ENCODE measurements around the gene PTPN6. TPM values are rescaled to one million over a fixed set of nuclear protein-coding genes. Genes with fewer than 3 reads are reported as not detected.

PTPN6 gene
- total RNA-seq, 1 donor from 2014 or later = 6.0 TPM

DNA sequence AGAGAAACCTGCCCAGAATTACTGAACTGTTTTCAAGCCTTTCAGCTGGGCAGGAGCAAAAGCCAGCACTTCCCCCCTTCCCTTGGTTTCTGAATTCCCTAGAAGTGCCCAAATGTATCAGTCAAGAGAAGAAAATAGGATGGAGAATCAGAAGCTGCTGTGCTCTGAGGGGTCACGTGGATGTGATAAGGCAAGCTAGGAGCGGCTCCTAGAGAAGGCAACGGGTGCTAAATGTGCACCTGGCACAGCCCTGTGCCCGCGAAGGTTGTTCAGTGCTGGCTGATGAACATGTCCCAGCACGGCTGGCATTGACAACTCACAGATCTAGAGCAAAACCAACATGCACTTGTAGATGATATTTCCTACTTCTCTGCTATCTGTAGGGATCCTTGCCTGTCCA lies 27.9 kb downstream of the PTPN6 start:
- DNase-seq (ENCODE audit: low spot score) = no peak
- H3K9me3 Mint-ChIP-seq = no peaks in the 10 kb centered on the region
- TF ChIP-seq EZH2phosphoT487 (IDR thresholded peaks at IDR 0.05) (no peak), EZH2 (IDR thresholded peaks at IDR 0.05) (no peak)
- H3K36me3 Mint-ChIP-seq = peaks cover 17% of the 10 kb centered on the region
- Histone ChIP-seq H4K20me1 (ENCODE audit: low read depth) (no peaks in the 10 kb centered on the region), H3K4me1 (no peaks in the 10 kb centered on the region), H3K36me3 (no peaks in the 10 kb centered on the region), H3K27me3 (no peaks in the 10 kb centered on the region), H2AFZ (replicated peaks) (no peak overlapping the region), H3F3A (ENCODE audit: low read depth) (peaks cover 12% of the 10 kb centered on the region), H3K9ac (no peak overlapping the region), H3K79me2 (ENCODE audit: low read depth) (no peaks in the 10 kb centered on the region), H3K9me3 (ENCODE audit: low read depth) (no peaks in the 10 kb centered on the region), H3K27ac (no peak overlapping the region), H3K4me3 (no peak overlapping the region), H3K4me2 (no peak overlapping the region)
- H3K27me3 Mint-ChIP-seq (ENCODE audit: insufficient read depth, low read depth) = peaks cover 6% of the 10 kb centered on the region
- H3K27ac Mint-ChIP-seq = no peak overlapping the region
- H3K4me3 Mint-ChIP-seq = no peak overlapping the region
- no peaks in the 10 kb centered on the region for H3K4me1 Mint-ChIP-seq

DNA sequence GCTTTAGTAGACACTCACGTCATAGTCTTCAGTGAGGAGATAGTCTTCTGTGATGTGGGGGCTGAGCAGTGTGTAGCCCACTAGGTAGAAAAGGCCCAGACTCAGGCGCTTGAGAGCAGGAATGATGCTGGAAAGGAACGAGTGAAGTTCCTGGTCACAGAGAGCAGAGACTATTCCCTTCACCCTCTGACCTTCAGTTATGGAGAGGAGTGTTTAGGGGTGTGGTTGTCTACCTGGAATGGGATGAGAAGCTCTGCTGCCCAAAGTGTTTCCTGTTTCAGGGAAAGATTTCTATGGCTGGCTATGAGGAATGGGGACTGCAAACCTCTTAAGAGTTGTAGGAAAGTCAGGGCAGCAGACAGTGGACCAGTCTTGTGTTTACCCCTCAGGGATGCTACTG lies 28.3 kb downstream of the PTPN6 start:
- Histone ChIP-seq H3K9me3 (ENCODE audit: low read depth) (no peaks in the 10 kb centered on the region), H3F3A (ENCODE audit: low read depth) (peaks cover 12% of the 10 kb centered on the region), H3K79me2 (ENCODE audit: low read depth) (no peaks in the 10 kb centered on the region), H4K20me1 (ENCODE audit: low read depth) (no peaks in the 10 kb centered on the region), H3K4me3 (no peak overlapping the region), H3K36me3 (no peaks in the 10 kb centered on the region), H2AFZ (replicated peaks) (no peak overlapping the region), H3K9ac (no peak overlapping the region), H3K4me1 (no peaks in the 10 kb centered on the region), H3K27me3 (no peaks in the 10 kb centered on the region), H3K27ac (no peak overlapping the region), H3K4me2 (no peak overlapping the region)
- Mint-ChIP-seq H3K4me3 (no peak overlapping the region), H3K27ac (no peak overlapping the region), H3K36me3 (peaks cover 15% of the 10 kb centered on the region), H3K4me1 (no peaks in the 10 kb centered on the region), H3K27me3 (ENCODE audit: insufficient read depth, low read depth) (peaks cover 5% of the 10 kb centered on the region), H3K9me3 (no peaks in the 10 kb centered on the region)
- no peak for DNase-seq (ENCODE audit: low spot score)
- TF ChIP-seq EZH2 (IDR thresholded peaks at IDR 0.05) = no peak
- TF ChIP-seq, protein P1, sequence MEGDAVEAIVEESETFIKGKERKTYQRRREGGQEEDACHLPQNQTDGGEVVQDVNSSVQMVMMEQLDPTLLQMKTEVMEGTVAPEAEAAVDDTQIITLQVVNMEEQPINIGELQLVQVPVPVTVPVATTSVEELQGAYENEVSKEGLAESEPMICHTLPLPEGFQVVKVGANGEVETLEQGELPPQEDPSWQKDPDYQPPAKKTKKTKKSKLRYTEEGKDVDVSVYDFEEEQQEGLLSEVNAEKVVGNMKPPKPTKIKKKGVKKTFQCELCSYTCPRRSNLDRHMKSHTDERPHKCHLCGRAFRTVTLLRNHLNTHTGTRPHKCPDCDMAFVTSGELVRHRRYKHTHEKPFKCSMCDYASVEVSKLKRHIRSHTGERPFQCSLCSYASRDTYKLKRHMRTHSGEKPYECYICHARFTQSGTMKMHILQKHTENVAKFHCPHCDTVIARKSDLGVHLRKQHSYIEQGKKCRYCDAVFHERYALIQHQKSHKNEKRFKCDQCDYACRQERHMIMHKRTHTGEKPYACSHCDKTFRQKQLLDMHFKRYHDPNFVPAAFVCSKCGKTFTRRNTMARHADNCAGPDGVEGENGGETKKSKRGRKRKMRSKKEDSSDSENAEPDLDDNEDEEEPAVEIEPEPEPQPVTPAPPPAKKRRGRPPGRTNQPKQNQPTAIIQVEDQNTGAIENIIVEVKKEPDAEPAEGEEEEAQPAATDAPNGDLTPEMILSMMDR (IDR thresholded peaks at IDR 0.05) = no peak

DNA sequence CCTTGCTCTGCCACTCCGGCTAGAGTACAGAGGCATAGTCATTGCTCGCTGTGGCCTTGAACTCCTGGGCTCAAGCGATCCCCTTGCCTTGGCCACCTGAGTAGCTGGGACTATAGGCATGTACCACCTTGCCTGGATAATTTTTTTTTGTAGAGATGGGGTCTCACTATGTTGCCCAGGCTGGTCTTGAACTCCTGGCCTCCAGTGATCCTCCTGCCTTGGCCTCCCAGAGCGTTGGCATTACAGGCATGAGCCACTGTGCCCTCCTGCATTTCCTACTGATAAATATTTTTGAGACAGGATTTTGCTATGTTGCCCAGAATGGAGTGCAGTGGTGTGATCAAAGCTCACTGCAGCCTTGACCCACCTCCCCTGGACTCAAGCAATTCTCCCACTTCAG lies 28.9 kb downstream of the PTPN6 start:
- H3K36me3 ChIP-seq = no peaks in the 10 kb centered on the region
- no peak overlapping the region for H3K27ac Mint-ChIP-seq

DNA sequence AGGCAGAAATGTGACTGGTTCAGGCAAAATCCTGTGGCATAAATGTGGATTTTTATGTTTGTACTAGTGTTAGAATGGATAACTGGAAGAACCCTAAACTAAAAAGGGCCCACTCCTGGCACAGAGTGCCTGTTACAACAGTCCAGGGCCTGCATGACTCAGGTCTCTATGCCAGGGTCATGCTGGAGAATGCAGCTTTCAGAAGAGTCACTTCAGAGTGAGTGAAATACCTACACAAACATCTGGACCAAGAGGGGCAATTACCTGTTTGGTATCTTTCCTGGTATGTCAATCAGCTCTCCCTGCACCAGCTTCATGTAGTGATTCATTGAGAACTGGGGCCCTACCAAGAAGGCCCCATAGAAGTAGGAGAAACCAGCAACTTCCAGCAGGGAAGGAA lies 29.6 kb downstream of the PTPN6 start:
- H3K9ac ChIP-seq = no peak overlapping the region
- no peaks in the 10 kb centered on the region for H3K36me3 ChIP-seq
- H3K4me3 ChIP-seq = no peak overlapping the region
- no peaks in the 10 kb centered on the region for H3K27me3 ChIP-seq
- TF ChIP-seq, protein P1 (IDR thresholded peaks at IDR 0.05) = no peak
- no peak for TF ChIP-seq EZH2 (IDR thresholded peaks at IDR 0.05)
- TF ChIP-seq EZH2phosphoT487 (IDR thresholded peaks at IDR 0.05) = no peak
- H3K27ac ChIP-seq = no peak overlapping the region
- H3K4me1 Mint-ChIP-seq = no peaks in the 10 kb centered on the region
- no peak overlapping the region for H3K4me3 Mint-ChIP-seq
- no peaks in the 10 kb centered on the region for H3K4me1 ChIP-seq
- DNase-seq (ENCODE audit: low spot score) = no peak
- peaks cover 13% of the 10 kb centered on the region for H3K36me3 Mint-ChIP-seq
- no peaks in the 10 kb centered on the region for H3K79me2 ChIP-seq (ENCODE audit: low read depth)
- no peaks in the 10 kb centered on the region for H4K20me1 ChIP-seq (ENCODE audit: low read depth)
- H2AFZ ChIP-seq (replicated peaks) = no peak overlapping the region
- H3K9me3 ChIP-seq (ENCODE audit: low read depth) = no peaks in the 10 kb centered on the region
- no peaks in the 10 kb centered on the region for H3K9me3 Mint-ChIP-seq
- no peak overlapping the region for H3K4me2 ChIP-seq
- H3F3A ChIP-seq (ENCODE audit: low read depth) = peaks cover 11% of the 10 kb centered on the region
- H3K27ac Mint-ChIP-seq = no peak overlapping the region
- H3K27me3 Mint-ChIP-seq (ENCODE audit: insufficient read depth, low read depth) = peaks cover 5% of the 10 kb centered on the region

More for the DNA sequence above, 28.9 kb downstream of the PTPN6 start:
- Mint-ChIP-seq H3K9me3 (no peaks in the 10 kb centered on the region), H3K27me3 (ENCODE audit: insufficient read depth, low read depth) (peaks cover 5% of the 10 kb centered on the region), H3K4me1 (no peaks in the 10 kb centered on the region), H3K36me3 (peaks cover 15% of the 10 kb centered on the region), H3K4me3 (no peak overlapping the region)
- Histone ChIP-seq H3K9ac (no peak overlapping the region), H3K27ac (no peak overlapping the region), H3K27me3 (no peaks in the 10 kb centered on the region), H3K4me3 (no peak overlapping the region), H2AFZ (replicated peaks) (no peak overlapping the region), H3K79me2 (ENCODE audit: low read depth) (no peaks in the 10 kb centered on the region), H3F3A (ENCODE audit: low read depth) (peaks cover 12% of the 10 kb centered on the region), H4K20me1 (ENCODE audit: low read depth) (no peaks in the 10 kb centered on the region), H3K4me2 (no peak overlapping the region), H3K9me3 (ENCODE audit: low read depth) (no peaks in the 10 kb centered on the region), H3K4me1 (no peaks in the 10 kb centered on the region)
- DNase-seq (ENCODE audit: low spot score) = no peak
- TF ChIP-seq, protein P1 (IDR thresholded peaks at IDR 0.05) = no peak
- TF ChIP-seq EZH2 (IDR thresholded peaks at IDR 0.05) = no peak
- TF ChIP-seq EZH2phosphoT487 (IDR thresholded peaks at IDR 0.05) = no peak

Data from neural progenitor cell (in vitro differentiated cells).